Measurements from ENCODE around the gene SLC30A4. TPM values are rescaled to one million over a fixed set of nuclear protein-coding genes. Genes with fewer than 3 reads are reported as not detected.

The SLC30A4 gene, protein sequence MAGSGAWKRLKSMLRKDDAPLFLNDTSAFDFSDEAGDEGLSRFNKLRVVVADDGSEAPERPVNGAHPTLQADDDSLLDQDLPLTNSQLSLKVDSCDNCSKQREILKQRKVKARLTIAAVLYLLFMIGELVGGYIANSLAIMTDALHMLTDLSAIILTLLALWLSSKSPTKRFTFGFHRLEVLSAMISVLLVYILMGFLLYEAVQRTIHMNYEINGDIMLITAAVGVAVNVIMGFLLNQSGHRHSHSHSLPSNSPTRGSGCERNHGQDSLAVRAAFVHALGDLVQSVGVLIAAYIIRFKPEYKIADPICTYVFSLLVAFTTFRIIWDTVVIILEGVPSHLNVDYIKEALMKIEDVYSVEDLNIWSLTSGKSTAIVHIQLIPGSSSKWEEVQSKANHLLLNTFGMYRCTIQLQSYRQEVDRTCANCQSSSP
- total RNA-seq: 1 to 10 TPM; 4.1 to 7.9 (median 5.4) TPM

GRCh38 chr15:45522328-45523165, at the start of gene SLC30A4:
Gene SLC30A4, minus strand, starts transcription at chr15:45522755. Its CDS starts 401 bp downstream, at chr15:45522354.
- peak; percentile 82 to 83 for DNase-seq (ENCODE audit: low spot score in 2 of 2)
- Histone ChIP-seq H3K9me3 (no peaks in the 10 kb centered on the region), H3K27ac (peak within 1 kb of the TSS; percentile 81), H3K27me3 (no peaks in the 10 kb centered on the region), H3K36me3 (no peaks in the 10 kb centered on the region), H3K4me1 (peaks cover 20% of the 10 kb centered on the region), H3K4me3 (peak within 1 kb of the TSS; percentile 66)
- TF ChIP-seq POLR2AphosphoS5 (IDR thresholded peaks at IDR 0.05): no peak
- TF ChIP-seq EP300 (IDR thresholded peaks at IDR 0.05): no peak
- peak in 1 of 2 donors; percentile 31 for TF ChIP-seq POLR2A (IDR thresholded peaks at IDR 0.05)
- TF ChIP-seq, protein P1, sequence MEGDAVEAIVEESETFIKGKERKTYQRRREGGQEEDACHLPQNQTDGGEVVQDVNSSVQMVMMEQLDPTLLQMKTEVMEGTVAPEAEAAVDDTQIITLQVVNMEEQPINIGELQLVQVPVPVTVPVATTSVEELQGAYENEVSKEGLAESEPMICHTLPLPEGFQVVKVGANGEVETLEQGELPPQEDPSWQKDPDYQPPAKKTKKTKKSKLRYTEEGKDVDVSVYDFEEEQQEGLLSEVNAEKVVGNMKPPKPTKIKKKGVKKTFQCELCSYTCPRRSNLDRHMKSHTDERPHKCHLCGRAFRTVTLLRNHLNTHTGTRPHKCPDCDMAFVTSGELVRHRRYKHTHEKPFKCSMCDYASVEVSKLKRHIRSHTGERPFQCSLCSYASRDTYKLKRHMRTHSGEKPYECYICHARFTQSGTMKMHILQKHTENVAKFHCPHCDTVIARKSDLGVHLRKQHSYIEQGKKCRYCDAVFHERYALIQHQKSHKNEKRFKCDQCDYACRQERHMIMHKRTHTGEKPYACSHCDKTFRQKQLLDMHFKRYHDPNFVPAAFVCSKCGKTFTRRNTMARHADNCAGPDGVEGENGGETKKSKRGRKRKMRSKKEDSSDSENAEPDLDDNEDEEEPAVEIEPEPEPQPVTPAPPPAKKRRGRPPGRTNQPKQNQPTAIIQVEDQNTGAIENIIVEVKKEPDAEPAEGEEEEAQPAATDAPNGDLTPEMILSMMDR (IDR thresholded peaks at IDR 0.05): peak in 1 of 2 donors; percentile 35
- WGBS: under 1% methylated on average over 28 of the region's 106 CpGs

GRCh38 chr15:45555934-45556608, 33.5 kb upstream of the SLC30A4 start:
- Histone ChIP-seq H3K27me3 (no peaks in the 10 kb centered on the region), H3K4me3 (no peak overlapping the region), H3K27ac (no peak overlapping the region), H3K4me1 (no peaks in the 10 kb centered on the region), H3K36me3 (no peaks in the 10 kb centered on the region), H3K9me3 (no peaks in the 10 kb centered on the region)
- WGBS: 54% methylated on average over 3 of the region's 3 CpGs
- DNase-seq (ENCODE audit: low spot score in 2 of 2): no peak
- no peak for TF ChIP-seq EP300 (IDR thresholded peaks at IDR 0.05)
- TF ChIP-seq POLR2AphosphoS5 (IDR thresholded peaks at IDR 0.05): no peak
- TF ChIP-seq, protein P1 (IDR thresholded peaks at IDR 0.05): no peak
- no peak for TF ChIP-seq POLR2A (IDR thresholded peaks at IDR 0.05)

- DNase-seq (ENCODE audit: low spot score in 2 of 2): no peak
- Histone ChIP-seq H3K36me3 (no peaks in the 10 kb centered on the region), H3K27me3 (no peaks in the 10 kb centered on the region), H3K4me1 (no peaks in the 10 kb centered on the region), H3K4me3 (no peak overlapping the region), H3K9me3 (no peaks in the 10 kb centered on the region), H3K27ac (no peak overlapping the region)
- no peak for TF ChIP-seq EP300 (IDR thresholded peaks at IDR 0.05)
- no peak for TF ChIP-seq POLR2AphosphoS5 (IDR thresholded peaks at IDR 0.05)
- TF ChIP-seq, protein P1 (IDR thresholded peaks at IDR 0.05): no peak
- TF ChIP-seq POLR2A (IDR thresholded peaks at IDR 0.05): no peak
- WGBS: 80% methylated on average over 3 of the region's 3 CpGs
Measured at GRCh38 chr15:45551676-45552075, 29.1 kb upstream of the SLC30A4 start.

- no peak for TF ChIP-seq EP300 (IDR thresholded peaks at IDR 0.05)
- TF ChIP-seq POLR2AphosphoS5 (IDR thresholded peaks at IDR 0.05): no peak
- no peak for TF ChIP-seq POLR2A (IDR thresholded peaks at IDR 0.05)
- TF ChIP-seq, protein P1 (IDR thresholded peaks at IDR 0.05): no peak
- Histone ChIP-seq H3K9me3 (no peaks in the 10 kb centered on the region), H3K27ac (no peak overlapping the region), H3K27me3 (no peaks in the 10 kb centered on the region), H3K4me3 (no peak overlapping the region), H3K4me1 (no peaks in the 10 kb centered on the region), H3K36me3 (no peaks in the 10 kb centered on the region)
- WGBS: 78% methylated on average over 3 of the region's 3 CpGs
- no peak for DNase-seq (ENCODE audit: low spot score in 2 of 2)
Measured at GRCh38 chr15:45550436-45550835, 27.9 kb upstream of the SLC30A4 start.

Data from suprapubic skin (tissue), 4 donors.